GM13976 (cell line): ENCODE data around the gene FXYD6.

ENCODE experiments used
- DNase-seq: peaks from one replicate; pipeline ENCODE4 v3.0.0; 2012; ENCODE audit warnings: low spot score
- in situ Hi-C: fragments of 300-500 bp; cut with MboI; formaldehyde crosslinking; loops from one replicate; pipeline ENCODE4 v1.12.0; 2022; ENCODE audit warnings: low sequenced_read_pairs, mixed read lengths, inconsistent platforms; ENCODE audit not compliant: unreplicated experiment
- TF ChIP-seq, protein P1 (sequence below): IDR thresholded peaks from 2 replicates; pipeline ENCODE4 v1.5.1; 2012; ENCODE audit warnings: borderline replicate concordance, mild to moderate bottlenecking; ENCODE audit not compliant: insufficient read depth; ENCODE audit errors: extremely low read depth, missing control alignments, control extremely low read depth

FXYD6 gene

DNA sequence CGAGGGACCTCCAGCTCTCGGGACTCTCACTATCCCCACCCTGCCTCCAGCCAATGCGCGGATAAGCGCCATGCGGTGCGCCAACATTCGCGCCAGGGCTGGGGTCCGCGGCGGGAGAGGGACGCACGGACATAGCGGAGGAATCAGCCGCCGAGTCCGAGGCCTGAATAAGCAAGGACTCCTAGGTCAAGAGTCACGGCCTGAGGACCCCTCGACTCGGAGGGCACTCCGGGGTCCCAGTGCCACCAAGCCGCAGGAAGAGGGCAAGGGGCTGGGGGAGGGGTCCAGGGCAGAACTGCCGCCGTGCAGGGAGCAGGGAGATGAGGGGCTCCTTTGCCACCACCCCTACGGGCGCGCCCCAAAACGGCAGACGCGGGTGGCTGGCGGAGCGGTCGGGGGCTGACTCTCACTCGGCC, 80.0 kb downstream of the FXYD6 start:
- no peak for DNase-seq

DNA sequence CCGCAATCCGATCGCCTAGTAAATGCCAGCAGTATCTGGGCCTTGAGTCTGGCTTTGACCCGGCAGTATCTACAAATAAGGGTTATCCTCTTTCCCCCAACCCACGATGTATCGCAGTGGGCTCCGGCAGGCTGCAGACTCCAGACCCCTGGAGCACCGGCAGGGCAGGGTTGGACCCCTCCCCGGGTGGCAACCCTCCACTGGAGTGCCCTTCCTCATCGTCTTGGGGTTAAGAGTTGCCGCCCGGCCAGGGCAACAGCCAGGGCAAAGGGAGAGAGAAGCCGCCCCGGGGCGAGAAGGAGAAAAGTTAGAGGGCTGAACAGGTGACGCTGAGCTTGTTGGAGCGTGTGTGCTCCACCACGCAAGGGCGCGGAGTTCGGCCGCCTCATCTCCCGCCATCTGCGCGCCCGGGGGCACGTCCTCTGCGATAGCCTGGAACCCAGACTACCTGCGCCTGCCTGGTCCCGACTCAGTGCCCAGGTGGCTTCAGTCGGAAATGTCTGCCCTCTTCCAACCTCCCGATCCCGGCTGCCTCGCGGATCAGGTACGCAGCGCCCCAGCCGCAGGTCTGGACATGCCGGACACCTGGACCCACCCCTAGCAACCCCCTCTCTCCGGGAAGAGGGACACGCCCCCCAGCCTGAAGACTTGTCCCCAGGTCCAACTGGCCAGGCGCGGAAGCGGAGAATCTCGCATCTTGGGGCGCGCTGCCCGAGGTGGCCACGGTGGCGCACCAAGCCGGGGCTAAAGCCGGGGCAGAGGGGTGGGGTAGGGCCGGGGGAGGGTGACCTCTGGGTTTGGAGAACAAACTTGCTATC, 80.6 kb downstream of the FXYD6 start:
- peak; percentile 38 for DNase-seq
- in situ Hi-C loops: no loop called here
- TF ChIP-seq, protein P1, sequence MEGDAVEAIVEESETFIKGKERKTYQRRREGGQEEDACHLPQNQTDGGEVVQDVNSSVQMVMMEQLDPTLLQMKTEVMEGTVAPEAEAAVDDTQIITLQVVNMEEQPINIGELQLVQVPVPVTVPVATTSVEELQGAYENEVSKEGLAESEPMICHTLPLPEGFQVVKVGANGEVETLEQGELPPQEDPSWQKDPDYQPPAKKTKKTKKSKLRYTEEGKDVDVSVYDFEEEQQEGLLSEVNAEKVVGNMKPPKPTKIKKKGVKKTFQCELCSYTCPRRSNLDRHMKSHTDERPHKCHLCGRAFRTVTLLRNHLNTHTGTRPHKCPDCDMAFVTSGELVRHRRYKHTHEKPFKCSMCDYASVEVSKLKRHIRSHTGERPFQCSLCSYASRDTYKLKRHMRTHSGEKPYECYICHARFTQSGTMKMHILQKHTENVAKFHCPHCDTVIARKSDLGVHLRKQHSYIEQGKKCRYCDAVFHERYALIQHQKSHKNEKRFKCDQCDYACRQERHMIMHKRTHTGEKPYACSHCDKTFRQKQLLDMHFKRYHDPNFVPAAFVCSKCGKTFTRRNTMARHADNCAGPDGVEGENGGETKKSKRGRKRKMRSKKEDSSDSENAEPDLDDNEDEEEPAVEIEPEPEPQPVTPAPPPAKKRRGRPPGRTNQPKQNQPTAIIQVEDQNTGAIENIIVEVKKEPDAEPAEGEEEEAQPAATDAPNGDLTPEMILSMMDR: no peak

More for the DNA sequence above, 80.0 kb downstream of the FXYD6 start:
- TF ChIP-seq, protein P1: no peak
- in situ Hi-C loops: no loop called here

DNA sequence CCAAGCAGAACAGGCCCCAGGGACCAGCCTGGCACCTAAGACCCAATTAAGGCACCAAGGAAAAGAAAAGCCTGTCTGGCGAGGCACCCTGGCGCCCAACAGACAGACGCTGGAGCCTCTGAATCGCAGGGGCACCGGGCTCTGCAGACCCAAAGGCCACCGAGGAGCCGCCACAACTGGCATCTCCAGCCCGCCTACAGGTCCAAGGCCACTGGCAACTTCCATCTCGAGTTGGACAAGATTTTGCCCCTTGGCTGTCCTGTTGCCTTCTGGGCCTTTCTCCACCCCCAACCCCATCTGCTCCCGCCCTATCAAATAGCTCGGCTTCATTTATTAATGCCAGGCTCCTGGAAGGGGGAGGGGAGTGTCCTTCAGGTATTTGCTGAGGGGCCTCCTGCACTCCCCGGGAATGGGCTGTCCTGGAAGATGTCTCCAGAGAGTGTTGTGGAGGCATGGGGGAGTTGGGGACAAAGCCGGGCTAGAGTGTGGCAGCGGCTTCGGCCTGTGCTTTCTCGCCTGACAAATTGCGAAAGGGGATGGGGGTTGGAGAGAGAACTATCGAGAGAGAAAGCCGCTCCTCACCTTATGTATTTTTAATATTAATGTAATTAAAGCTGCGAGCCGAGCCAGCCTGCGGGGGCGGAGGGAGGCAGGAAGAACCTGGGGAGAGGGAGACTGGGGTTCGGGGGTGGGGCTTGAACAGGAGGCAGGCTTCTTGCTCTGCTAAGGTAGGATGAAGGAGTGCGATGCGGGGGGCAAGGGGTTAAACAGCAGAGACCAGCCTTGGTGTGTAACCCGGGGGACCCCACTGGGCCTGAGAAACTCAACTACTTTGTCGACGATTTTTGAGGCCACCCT, 81.5 kb downstream of the FXYD6 start:
- TF ChIP-seq, protein P1: no peak
- DNase-seq: no peak
- in situ Hi-C loops: no loop called here

DNA sequence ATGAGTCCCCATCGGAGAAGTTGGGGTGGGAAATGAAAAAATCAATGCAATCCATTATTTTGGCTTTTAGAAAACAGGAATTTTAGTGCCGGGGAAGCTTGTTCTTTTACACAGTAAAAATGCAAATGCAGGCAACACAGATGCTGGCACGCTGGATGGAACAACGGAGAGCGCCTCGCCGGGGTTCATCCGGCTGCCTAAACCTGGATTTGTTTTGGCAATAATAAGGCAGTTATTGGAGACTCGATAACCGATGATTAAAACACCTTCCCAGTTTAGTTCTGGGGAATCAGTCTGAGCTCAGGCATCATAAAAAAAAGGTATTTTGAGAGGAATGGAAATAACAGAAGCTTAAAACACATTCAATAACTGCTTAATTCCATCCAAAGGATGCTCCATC, 82.3 kb downstream of the FXYD6 start:
- no peak for DNase-seq
- TF ChIP-seq, protein P1: no peak
- in situ Hi-C loops: no loop called here

DNA sequence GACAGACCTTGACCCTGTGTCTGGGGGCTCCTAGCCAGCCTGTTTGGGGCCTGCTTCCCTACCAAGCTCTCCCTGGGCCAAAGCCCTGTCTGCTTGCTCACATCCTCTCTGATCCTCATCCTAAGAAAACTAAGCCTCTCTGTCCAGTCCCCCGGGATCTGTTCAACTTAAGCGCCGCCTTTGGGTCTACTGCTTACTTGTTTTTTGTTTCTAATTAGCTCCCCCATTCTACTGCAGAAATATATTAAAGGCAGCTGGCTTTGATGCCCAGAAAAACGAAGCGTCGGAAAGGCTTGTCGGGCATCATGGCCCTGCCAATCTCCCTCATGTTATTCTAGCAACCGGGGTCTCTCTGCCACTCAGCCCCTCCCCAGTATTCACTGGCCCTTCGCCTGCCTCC, 82.9 kb downstream of the FXYD6 start:
- TF ChIP-seq, protein P1: no peak
- in situ Hi-C loops: no loop called here
- DNase-seq: no peak

DNA sequence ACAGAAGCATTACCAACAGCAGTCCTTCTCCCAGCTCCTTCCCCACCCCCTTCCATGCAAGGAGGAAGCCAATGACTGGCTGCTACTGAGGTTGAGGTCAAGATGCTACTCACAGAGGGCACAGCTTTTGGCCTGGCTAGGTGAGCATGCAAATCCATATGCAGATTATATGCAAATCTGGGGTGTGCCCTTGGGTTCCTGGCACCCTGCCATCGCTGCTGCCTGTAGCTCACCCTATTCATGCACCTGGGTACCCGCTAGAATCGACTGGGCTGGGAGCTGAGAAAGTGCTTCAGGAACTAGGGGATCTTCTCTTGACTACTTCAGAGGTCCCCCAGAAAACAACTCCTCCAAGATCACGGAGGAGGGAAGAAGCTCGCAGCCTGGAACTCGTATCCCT, 83.5 kb downstream of the FXYD6 start:
- in situ Hi-C loops: no loop called here
- no peak for DNase-seq
- TF ChIP-seq, protein P1: no peak
